Measurements from ENCODE around the gene COMMD4.
"Not testable (repeated sequence)": the region's sequence is repeated elsewhere in the genome, so short reads cannot be mapped to it uniquely, and the experiment has no call there.

DNA sequence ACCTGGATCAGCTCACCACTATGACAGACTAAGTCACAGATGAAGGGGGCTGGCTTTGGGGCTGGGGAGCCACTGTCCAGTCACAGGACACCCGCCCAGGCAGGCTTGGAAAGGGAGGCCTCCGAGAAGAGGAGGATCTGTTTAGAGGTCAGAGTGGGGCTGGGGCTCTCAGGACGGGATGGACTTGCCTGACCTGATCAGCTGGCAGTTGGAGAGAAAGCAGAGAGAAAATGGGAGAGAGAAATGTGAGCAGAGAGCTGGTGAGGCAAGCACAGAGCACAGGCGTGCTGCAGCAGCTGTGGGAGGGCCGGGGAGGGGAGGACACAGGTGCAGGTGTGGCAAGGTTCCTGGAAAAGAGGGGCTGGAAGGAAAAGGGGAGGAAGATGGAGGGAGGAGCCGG lies 35.8 kb upstream of the COMMD4 start:
- TF ChIP-seq CTCF (conservative IDR thresholded peaks at IDR 0.05; ENCODE audit: low read depth, low read length); EZH2 (IDR thresholded peaks at IDR 0.05; ENCODE audit: low read length, unreplicated experiment); EZH2phosphoT487 (IDR thresholded peaks at IDR 0.05; ENCODE audit: borderline replicate concordance, low read length): not testable (repeated sequence)

All from PC-3 (cell line).